ENCODE measurements around the gene TEAD3. TPM values are rescaled to one million over a fixed set of nuclear protein-coding genes. Genes with fewer than 3 reads are reported as not detected.

Gene TEAD3
- polyA plus RNA-seq, 3 donors = not detected

DNA sequence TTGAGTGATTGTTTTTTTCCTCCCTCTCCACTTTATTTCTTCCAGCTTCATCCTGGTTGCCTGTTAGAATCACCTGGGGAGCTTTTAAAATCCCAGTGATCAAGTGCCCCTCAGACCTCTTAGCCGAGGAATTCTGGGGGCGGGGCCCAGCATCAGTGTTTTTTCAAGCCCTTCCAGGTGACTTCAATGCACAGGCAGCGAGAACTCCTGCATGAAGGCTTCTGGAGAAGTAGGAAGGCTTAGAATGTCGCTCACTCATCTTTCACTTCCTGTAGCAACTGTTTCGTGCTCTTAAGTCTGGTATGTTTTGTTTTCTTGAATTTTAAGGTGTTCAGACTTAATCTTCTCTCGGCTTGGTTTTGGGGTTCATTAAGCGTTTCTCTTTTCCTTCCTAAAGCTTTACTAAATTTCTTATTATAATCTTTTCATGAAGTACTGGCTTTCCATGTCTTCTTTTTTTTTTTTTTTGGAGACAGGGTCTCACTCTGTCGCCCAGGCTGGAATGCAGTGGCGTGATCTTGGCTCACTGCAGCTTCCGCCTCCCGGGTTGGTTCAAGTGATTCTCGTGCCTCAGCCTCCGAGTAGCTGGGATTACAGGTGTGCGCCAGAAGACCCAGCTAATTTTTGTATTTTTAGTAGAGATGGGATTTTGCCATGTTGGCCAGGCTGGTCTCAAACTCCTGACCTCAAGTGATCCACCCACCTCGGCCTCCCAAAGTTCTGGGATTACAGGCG, 46.7 kb upstream of the TEAD3 start:
- no peak overlapping the region for H3K4me2 ChIP-seq (replicated peaks; ENCODE audit: extremely low read depth, low read length, poor library complexity, severe bottlenecking)
- H3K27ac ChIP-seq (ENCODE audit: low read depth in 1 of 2, low read length in 2 of 2) = no peak overlapping the region
- H3K27me3 ChIP-seq (ENCODE audit: control insufficient read depth in 2 of 2, insufficient read depth in 2 of 2, low read length in 2 of 2) = no peaks in the 10 kb centered on the region
- Mint-ChIP-seq H3K27me3 (ENCODE audit: low read depth in 3 of 3) (peaks cover 3 to 10% (median 5%) of the 10 kb centered on the region in 3 donors), H3K4me1 (peaks cover 4% of the 10 kb centered on the region), H3K9me3 (peaks cover 0 to 8% (median 4%) of the 10 kb centered on the region in 7 donors), H3K4me3 (no peak overlapping the region), H3K36me3 (no peaks in the 10 kb centered on the region), H3K27ac (peak overlapping the region in 1 of 7 donors; percentile 25)
- WGBS (ENCODE audit: insufficient coverage) = 93% methylated on average over 7 of the region's 16 CpGs
- H3K9ac ChIP-seq (ENCODE audit: insufficient read depth, low read length, poor library complexity, severe bottlenecking) = no peak overlapping the region
- no peaks in the 10 kb centered on the region for H3K36me3 ChIP-seq (replicated peaks in 1 of 2; ENCODE audit: control insufficient read depth in 1 of 2, insufficient read depth in 2 of 2, low read length in 2 of 2)
- no peak for TF ChIP-seq CTCF (IDR thresholded peaks at IDR 0.05)
- H3K4me1 ChIP-seq (ENCODE audit: control insufficient read depth in 1 of 2, insufficient read depth in 2 of 2, low read length in 2 of 2) = no peaks in the 10 kb centered on the region
- no peak overlapping the region for H2AFZ ChIP-seq (ENCODE audit: insufficient read depth, low read depth, low read length, poor library complexity, severe bottlenecking)
- intact Hi-C loops (cut with micrococcal nuclease) = no loop called here
- no peaks in the 10 kb centered on the region for H4K20me1 ChIP-seq (ENCODE audit: insufficient read depth, low read length)
- DNase-seq = no peak
- no peaks in the 10 kb centered on the region for H3K9me3 ChIP-seq (replicated peaks in 1 of 2; ENCODE audit: control insufficient read depth in 1 of 2, insufficient read depth in 1 of 2, low read length in 2 of 2)
- no peak overlapping the region for H3K4me3 ChIP-seq (replicated peaks in 1 of 3; ENCODE audit: low read depth in 2 of 3, low read length in 3 of 3)
- H3K79me2 ChIP-seq (ENCODE audit: insufficient read depth, low read length) = no peaks in the 10 kb centered on the region

GRCh38 chr6:35541836-35542235, 45.0 kb upstream of the TEAD3 start:
- peaks cover 0 to 8% (median 7%) of the 10 kb centered on the region in 3 donors for H3K27me3 Mint-ChIP-seq (ENCODE audit: low read depth in 3 of 3)
- no peaks in the 10 kb centered on the region for H3K9me3 ChIP-seq (replicated peaks in 1 of 2; ENCODE audit: control insufficient read depth in 1 of 2, insufficient read depth in 1 of 2, low read length in 2 of 2)

More at GRCh38 chr6:35541836-35542235, 45.0 kb upstream of the TEAD3 start:
- Histone ChIP-seq H3K79me2 (ENCODE audit: insufficient read depth, low read length) (no peaks in the 10 kb centered on the region), H3K36me3 (replicated peaks in 1 of 2; ENCODE audit: control insufficient read depth in 1 of 2, insufficient read depth in 2 of 2, low read length in 2 of 2) (no peaks in the 10 kb centered on the region), H3K4me3 (replicated peaks in 1 of 3; ENCODE audit: low read depth in 2 of 3, low read length in 3 of 3) (no peak overlapping the region), H3K9ac (ENCODE audit: insufficient read depth, low read length, poor library complexity, severe bottlenecking) (no peak overlapping the region), H3K4me2 (replicated peaks; ENCODE audit: extremely low read depth, low read length, poor library complexity, severe bottlenecking) (no peak overlapping the region), H3K27ac (ENCODE audit: low read depth in 1 of 2, low read length in 2 of 2) (no peak overlapping the region), H3K4me1 (ENCODE audit: control insufficient read depth in 1 of 2, insufficient read depth in 2 of 2, low read length in 2 of 2) (no peaks in the 10 kb centered on the region), H2AFZ (ENCODE audit: insufficient read depth, low read depth, low read length, poor library complexity, severe bottlenecking) (no peak overlapping the region), H4K20me1 (ENCODE audit: insufficient read depth, low read length) (no peaks in the 10 kb centered on the region), H3K27me3 (ENCODE audit: control insufficient read depth in 2 of 2, insufficient read depth in 2 of 2, low read length in 2 of 2) (no peaks in the 10 kb centered on the region)
- no peak for TF ChIP-seq CTCF (IDR thresholded peaks at IDR 0.05)
- Mint-ChIP-seq H3K36me3 (no peaks in the 10 kb centered on the region), H3K4me1 (peaks cover 2% of the 10 kb centered on the region), H3K9me3 (peaks cover 0 to 8% (median 4%) of the 10 kb centered on the region in 7 donors), H3K4me3 (no peak overlapping the region), H3K27ac (peak overlapping the region in 1 of 7 donors; percentile 43)
- DNase-seq = no peak
- intact Hi-C loops (cut with micrococcal nuclease) = no loop called here
- 91% methylated on average over 2 of the region's 2 CpGs for WGBS (ENCODE audit: insufficient coverage)
